Breast epithelium (tissue), 3 donors: ENCODE results near the gene CRYZL1.

ENCODE experiments used
- POLR2A ChIP-seq: fragments of 450-650 bp; IDR thresholded peaks from one replicate; pipeline ENCODE4 v1.6.1; 2016; ENCODE audit warnings: antibody characterized with exemption, mild to moderate bottlenecking, moderate library complexity
- TF ChIP-seq, protein P1 (sequence below), 3 donors: fragments of 450-650 bp; IDR thresholded peaks; one replicate each; pipeline ENCODE4 v1.5.1; 2016 to 2017; ENCODE audit warnings: antibody characterized with exemption in 3 of 3, mild to moderate bottlenecking in 3 of 3, moderate library complexity in 3 of 3

DNA sequence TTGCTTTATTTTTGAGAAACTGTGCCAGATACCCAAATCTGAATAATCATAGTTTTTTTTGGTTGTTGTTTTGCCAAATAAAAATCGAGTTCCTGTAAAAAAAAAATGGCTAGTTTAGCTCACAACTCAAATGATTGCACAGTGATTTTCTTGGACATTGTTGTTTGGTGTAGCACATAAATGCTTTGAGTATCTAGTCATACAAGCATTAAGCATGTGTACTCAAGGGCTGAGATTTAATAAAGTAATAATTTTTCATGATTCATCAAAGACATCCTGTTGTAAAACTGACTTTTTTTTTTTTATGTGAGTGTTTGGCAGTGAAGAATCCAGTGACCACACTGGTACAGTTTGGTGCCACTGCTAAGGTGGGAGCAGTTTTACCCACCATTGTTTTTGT is 19.6 kb upstream of the CRYZL1 start:
- TF ChIP-seq POLR2A = no peak
- TF ChIP-seq, protein P1, sequence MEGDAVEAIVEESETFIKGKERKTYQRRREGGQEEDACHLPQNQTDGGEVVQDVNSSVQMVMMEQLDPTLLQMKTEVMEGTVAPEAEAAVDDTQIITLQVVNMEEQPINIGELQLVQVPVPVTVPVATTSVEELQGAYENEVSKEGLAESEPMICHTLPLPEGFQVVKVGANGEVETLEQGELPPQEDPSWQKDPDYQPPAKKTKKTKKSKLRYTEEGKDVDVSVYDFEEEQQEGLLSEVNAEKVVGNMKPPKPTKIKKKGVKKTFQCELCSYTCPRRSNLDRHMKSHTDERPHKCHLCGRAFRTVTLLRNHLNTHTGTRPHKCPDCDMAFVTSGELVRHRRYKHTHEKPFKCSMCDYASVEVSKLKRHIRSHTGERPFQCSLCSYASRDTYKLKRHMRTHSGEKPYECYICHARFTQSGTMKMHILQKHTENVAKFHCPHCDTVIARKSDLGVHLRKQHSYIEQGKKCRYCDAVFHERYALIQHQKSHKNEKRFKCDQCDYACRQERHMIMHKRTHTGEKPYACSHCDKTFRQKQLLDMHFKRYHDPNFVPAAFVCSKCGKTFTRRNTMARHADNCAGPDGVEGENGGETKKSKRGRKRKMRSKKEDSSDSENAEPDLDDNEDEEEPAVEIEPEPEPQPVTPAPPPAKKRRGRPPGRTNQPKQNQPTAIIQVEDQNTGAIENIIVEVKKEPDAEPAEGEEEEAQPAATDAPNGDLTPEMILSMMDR (IDR thresholded peaks at IDR 0.05) = no peak
